DMS114 treated with DMSO at 0.1 percent for 48 hours (cell line): ENCODE results near the gene INPP5A.

Experiments used
- DNase-seq: peaks from one replicate; lab custom pipeline; 2025; ENCODE audit not compliant: unreplicated experiment; lab: John Stamatoyannopoulos, UW

The INPP5A gene

DNA sequence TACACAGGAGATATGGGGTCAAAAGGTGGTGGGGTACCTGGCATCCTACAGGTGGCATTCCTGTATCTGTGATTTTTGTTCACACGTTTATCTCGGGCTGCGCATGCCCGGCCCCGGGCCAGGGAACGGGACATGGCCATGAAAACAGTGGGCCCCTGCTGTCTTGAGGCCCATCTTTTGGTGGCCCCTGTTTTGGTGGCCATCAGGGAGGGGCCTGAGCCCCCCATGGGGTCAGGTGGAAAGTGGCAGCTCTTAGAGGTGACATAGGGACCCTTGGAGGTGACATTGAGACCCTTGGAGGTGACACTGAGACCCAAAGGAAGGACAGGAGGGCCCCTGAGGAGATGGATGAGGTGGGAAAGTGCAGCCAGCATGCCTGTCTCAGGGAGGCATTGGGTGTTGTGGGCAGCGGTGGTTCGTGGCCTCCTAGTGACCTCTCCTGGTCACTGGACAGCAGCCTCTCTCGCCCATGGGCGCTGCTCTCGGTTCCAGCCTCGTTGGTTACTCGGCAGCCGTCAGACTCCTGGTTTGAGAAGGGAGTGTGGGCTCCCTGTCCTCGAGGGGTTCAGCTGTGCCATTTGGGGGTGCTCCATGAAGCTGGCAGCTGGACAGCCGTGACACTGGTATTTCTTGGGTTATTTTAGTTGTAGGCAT is 39.9 kb downstream of the INPP5A start:
- DNase-seq, result no peak

DNA sequence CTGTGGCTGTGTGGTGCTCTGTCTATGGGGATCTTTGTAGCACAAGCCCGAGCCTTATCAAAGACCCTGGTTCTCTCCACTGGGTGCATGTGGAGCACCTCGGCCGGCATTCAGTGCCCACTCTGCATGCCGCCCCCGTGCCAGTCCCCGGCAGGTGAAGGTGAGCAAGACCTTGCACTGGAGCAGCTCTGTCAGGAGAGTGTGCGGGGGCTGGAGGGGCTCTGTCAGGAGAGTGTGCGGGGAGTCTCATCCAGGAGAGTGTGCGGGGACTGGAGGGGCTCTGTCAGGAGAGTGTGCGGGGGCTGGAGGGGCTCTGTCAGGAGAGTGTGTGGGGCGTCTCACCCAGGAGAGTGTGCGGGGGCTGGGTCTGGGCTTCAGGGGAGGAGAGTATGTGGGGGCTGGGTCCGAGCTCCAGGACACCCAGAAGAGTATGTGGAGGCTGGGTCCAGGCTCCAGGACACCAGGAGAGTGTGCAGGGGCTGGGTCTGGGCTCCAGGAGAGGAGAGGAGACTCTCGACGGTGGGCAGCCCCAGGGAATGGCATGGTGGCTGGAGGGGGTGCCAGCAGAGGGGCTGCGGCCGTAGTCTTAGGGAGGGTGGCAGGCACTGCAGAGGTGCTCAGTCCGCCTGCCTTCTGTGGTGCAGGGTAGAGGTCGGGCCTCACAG is 40.8 kb downstream of the INPP5A start:
- no peak for DNase-seq

DNA sequence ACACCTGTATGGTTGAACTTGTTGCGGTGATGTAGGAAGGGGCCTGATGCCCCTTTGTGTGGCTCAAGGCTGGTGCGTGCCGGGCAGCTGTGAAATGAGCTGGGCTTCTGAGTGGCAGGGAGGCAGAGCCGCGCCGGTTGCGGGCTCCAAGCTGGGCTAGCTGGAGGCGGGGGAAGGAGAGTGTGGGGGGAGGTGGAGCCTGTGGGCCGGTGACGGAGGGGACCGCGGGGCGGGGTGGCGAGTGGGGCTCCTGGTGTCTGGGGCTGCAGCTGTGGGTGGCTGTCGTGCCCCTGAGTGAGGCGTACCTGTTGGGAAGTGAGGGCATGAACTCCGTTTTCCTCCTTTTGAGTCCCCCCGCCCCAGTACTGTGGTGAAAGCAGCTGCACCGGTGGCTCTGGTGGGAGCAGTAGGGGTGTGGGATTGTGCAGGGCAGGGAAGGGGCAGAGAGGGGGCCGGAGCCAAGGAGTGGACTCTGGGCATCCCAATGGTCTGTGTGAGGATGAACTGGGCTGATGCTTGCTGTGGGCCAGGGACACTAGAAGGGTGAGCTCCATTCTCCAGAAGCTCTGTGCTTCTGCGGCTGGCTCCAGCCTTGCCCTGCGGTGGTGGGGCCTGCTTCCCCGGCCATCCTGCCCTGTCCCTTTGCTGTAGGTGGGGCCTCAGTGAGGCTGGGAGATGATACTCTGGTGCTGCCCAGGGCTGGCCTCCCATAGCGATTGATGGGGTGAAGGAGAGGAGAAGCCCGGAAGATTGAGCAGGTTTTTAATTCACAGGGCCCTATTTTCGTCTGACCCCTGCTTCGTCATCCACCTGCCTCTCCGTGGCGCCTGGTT is 41.7 kb downstream of the INPP5A start:
- no peak for DNase-seq

DNA sequence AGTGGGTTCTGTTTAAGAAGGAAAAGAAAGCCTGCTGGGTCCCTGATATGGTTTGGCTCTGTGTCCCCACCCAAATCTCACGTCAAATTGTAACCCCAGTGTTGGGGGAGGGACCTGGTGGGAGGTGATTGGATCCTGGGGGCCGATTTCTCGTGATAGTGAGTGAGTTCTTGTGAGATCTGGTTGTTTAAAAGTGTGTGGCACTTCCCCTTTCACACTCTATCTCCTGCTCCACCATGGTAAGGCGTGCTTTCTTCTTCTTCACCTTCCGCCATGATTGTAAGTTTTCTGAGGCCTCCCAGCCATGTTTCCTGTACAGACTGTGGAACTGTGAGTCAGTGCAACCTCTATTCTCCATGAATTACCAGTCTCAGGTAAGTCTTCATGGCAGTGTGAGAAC is 42.6 kb downstream of the INPP5A start:
- DNase-seq, result no peak

DNA sequence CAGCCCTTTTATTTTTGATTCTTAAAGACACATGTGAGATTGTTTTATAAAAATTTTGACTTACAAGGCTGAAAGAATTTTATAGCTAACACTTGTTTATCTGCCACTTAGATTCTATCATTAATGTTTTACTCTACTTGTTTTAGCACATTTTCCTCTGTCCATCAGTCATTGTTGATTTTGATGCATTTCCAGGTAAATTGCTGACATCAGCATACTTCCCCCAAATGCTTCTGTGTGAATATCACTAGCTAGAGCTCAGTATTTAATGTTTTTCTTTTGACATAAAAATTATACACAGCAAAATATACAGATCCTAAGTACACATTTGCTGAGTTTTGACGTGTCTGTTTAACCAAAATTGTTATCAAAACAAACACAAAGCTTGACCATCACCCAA is 43.0 kb downstream of the INPP5A start:
- no peak for DNase-seq

DNA sequence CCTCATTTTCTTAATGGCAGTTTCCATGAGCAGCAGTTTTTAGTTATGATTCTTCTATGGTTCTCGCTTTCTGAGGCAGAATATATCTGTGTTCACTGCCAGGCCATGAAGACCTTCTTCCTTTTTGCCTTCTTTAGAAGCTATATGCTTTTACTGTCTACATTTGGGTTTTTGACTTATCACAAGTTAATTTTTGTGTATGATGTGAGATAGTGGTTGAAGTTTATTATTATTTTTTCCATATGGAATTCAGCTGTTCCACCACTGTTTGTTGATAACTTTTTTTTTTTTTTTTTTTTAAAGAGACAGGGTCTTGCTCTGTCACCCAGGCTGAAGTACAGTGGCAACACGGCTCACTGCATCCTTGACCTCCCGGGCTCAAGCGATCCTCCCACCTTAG is 44.5 kb downstream of the INPP5A start:
- DNase-seq, result no peak

DNA sequence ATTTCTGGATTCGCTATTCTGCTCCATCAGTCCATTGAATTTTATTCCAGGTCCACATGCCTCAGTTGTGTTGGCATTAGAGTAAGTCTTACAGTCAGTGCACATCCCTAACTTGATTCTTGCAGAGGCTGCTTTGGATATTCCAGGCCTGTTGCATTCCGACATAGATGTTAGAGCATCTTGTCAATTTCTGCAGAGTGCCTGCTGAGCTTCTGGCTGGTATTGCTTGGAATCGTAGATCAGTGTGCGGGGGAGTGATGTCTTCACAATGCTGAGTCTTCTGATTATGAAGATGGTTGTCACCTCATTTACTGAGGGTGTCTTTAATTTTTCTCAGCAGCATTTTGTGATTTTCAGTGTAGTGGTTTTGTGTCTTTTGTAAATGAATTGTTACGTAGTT is 45.2 kb downstream of the INPP5A start:
- DNase-seq, result no peak

DNA sequence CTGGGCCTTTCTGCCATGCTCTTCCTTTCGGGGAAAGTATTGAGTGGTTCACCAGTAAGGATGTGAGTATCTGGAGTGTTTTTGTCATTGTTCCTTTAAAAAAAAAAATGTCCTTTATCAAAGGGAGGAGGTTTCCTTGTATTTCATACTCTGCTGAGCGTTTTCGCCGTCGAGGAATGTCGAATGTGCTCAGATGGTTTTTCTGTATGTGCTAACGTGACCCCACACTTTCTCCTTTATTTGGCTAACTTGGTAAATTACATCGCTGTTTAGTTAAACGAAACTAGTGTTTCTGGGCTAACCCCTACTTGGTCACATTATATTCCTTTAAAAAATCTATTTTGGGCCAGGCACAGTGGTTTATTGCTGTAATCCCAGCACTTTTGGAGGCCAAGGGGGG is 45.9 kb downstream of the INPP5A start:
- no peak for DNase-seq

DNA sequence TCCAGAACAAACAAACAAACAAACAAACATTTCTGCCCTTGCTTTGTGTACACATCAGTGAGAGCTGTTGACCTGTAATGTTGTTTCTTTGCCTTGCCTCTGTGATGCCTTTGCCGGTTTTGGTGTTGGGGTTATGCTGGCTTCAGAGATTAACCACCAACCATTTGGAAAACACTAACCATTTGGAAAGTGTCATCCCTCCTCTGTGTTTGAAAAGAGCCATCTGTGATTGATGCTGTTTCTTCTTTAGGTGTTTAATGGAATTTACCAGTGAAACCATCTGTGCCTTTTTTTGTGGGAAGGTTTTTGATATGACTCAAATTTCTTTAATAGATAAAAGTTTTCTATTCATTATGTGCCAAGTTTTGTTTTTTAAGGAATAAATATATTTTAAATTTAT is 46.5 kb downstream of the INPP5A start:
- DNase-seq, result no peak

DNA sequence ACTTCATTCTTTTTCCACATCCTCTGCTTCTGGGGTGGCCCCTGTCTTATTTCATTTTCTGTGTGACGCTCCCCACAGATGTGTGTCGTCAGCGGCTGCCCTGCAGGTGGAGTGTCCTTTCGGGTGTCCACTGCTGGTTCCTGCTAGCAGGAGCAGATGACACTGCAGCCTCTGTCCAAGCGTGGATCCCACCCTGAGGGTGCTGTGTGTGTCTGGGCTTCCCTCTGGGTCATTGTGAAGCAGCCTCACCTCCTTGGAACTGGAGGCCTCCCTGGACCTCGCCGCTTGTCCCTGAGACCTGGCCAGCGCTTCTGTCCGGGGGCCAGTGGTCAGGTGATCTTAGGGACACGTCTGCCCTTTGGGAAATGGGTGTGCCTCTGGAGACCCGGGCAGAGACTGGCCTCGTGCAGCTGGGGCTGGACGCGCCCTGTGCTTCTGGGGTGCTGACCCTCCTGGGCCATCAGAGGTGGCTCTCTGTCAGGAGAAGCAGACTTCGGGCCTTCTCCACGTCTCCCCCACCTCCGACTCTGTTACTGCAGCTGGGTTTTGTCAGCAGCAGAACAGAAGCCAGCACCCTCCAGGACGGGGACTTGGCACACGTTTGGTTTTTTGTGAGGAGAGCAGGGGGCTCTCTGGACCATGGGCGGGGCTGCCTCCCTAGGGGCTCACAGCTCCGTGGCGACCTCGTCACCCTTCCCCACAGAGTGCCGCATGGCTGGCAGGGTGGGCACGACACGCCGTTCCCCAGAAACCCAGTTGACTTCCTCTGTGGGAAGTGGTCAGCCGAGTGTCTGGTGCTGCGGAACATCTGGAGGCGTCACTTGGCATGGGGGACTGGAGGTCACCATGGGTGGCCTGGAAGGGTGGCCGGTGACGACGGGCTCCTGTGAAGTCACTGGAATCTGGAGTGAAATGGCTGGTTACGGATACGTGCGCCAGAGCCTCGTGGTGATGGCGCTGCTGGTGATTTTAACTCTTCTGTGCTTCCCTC is 48.4 kb downstream of the INPP5A start:
- DNase-seq, result no peak

DNA sequence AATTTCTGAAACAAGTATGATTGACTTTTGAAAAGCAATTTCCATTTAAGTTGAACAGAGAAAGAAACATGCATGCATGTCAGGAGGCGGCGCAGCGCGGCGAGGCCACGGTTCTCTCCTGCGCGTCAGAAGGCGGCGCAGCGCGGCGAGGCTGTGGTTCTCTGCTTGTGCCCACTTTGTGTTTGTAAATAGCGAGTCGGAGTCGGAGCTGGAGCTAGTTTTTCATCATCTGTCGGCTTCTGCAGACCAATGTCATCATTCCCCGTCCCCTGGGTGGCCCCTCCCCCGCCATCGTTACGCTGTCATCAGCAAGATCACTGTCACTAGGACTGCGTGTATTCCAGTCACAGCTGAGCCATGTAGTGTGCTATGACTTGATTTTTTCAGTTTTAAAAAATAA is 49.2 kb downstream of the INPP5A start:
- DNase-seq, result no peak

DNA sequence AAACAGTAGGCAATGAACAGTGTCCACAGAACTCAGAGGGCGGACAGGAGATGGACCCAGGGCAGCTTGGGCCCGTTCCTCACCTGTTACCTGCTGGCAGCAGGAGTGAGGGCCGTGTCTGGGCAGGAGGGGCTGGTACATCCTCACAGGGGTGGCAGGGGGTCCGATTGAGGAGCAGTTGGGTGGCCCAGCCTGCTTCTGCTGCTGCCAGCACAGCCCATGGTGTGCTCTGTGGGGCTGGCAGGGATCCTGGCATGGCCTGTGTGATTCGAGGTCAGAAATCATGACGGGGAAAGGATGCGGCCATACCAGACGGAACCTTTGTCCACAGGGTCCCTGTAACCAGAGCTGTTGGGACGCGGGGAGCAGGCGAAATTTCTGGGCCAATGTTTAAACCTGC is 49.6 kb downstream of the INPP5A start:
- DNase-seq, result no peak

DNA sequence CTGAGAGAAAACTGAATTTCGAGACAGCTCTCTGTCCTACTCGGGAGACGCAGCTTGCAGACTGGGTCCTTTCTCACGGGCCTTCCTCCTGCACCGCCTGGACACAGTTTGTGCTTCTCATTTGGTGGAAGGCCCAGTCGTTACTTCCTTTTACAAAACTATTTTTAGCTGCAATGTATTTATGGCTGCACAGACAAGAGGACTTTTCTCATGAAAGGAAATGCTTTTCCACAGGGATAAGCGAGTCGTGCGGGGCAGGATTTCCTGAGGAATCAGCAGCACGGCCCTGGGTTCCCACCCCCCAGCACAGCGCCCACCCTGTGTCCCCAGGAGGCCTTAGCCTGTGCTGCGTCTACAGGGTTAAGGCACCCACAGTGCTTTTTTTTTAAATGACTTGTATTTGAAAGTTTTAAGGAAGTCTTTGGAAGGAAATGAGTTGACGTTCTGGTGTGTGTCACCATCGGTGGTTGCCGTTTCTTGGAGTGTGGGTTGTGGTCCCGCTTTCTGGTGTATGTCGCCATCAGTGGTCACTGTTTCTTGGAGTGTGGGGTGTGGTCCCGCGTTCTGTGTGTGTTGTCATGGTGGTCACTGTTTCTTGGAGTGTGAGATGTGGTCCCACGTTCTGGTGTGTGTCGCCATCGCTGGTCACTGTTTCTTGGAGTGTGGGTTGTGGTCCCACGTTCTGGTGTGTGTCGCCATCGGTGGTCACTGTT is 50.9 kb downstream of the INPP5A start:
- no peak for DNase-seq

DNA sequence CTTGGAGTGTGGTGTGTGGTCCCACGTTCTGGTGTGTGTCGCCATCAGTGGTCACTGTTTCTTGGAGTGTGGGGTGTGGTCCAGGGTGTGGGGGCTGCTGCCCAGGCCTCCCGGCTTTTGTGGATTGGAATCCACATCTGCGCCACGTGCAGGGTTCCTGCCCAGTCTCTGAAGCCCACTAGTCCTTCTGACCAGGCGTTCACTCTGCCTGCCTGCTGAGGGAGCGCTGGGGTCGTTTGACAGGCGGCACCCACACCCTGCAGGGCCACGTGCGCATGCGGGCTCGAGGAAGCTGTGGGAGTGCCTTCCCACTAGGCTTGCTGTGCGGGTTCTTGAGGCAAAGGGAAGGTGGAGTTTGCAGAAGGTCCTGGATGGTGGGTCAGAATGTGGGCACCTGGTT is 51.4 kb downstream of the INPP5A start:
- no peak for DNase-seq

DNA sequence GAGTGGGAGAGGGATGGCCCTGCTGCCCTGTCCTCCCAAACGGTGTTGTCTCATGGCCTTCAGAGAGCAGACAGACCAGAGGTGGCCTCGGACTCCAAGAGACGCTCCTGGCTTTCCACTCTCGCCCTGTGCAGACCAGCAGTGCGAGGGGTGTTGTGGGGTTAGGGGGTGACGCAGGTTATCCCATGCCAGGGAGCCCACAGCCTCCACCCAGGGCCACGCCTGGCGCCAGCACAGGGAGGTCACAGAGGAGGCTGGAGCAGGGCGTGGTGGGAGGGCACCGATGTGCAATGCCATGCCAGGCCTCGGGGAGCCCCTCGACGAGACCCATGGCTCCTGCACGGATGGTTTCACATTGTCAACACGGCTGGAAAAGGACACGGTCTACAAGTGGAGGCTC is 52.1 kb downstream of the INPP5A start:
- no peak for DNase-seq

DNA sequence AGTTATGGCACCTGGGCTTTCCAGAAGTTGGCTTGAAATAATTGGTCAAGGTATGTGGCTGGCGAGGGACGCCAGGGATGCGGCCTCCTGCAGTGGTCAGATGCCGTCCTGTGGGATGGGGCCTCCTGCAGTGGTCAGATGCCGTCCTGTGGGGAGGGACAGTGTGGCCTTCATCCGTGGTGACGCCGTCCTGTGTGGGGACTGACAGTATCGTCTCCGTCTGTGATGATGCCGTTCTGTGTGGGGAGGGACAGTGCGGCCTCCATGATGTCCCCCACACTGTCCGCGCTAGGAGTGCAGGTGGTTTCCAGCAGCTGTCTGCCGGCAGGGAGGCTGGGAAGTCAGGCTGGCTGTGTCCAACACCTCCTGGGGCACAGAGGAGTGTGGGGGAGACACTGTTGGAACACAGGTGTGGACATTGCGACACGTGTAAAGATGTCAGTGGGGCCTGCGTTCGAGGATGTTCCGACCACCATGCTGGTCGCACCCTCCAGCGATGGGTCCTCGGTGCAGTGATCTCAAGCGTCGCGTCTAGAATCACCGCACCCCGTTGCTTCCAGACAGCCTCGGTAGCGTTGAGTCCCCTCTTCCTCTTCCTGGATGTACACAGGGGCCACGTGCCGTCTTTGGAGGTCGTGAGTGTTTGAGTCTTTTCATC is 52.6 kb downstream of the INPP5A start:
- no peak for DNase-seq

DNA sequence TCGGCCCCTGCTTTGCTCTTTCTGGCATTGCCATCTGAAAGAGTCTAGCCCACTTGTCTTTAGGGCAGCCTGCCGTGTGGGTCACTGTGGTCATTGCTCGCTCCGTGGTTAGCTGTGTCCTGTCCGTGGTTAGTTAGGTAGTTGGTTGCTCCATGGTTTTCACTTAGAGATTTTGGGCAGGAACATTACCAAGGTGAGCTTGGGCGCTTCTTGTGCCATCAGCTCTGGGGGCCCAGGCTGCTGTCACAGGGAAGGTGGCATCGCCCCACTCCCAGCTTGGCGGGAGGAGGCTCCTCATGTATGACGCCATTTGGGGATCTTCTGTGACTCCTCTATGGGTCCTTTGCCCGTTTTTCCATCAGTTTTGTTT is 53.1 kb downstream of the INPP5A start:
- DNase-seq, result no peak

DNA sequence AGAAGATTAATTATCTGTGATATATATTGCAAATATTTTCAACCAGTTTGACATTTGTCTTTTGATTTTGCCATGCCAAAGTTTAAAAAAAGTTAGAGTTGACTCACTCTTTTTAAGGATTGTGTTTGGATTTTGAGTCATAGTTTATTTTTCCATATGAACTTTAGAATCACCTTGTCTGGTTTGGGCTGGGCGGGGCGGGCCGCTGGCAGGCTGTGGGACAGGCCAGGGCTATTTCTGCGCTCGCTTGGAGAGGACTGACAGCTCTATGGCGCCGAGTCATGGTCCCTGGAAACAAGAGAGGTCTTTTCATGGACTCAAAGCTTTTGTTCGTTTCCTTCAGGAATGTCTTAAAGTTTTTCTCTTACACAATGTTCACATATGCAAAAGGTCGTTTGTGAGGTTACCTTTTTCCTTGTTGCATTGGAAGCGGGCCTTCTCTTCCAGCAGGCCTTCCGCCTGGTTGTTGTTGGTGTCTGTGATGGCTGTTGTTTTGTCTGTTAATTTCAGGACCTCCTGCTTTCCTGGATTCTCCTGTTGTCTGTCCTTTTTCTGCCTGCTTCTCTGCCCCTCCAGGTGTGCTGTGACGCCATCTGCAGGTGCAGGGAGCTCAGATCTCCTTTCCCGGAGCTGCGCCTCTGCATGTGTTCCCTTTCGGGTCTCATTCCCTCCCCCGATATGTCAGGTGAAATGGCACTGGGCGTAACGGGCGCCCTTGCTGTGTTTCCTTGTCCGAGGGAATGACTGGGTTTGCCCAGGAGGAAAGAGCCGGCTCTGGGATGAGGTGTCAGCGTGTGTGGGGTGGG is 53.8 kb downstream of the INPP5A start:
- no peak for DNase-seq

DNA sequence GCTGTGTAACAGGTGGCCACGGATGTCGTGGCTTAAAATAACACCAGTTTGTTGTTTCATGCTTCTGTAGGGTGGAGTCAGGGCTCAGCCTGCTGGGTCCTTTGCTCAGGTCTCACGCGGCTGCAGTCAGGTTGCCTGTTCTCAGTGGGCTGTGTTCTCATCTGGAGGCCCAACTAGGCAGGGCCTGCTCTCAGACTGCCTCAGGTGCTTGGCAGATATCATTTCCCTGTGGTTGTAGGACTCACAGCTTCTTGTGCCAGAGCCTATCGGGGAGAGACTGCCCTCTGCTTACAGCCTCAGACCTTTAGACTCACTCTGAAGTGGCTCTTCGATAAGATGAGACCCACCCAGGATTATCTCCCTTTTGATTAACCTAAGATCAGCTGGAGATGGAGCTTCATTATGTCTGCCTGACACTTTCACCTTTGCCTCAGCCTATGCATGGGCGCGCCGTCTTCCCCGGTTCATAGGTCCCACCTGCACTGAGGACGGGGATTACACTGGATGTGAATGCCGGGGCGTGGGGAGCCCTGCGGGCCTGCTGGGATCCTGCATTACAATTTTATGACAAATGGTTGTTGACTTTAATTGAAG is 55.3 kb downstream of the INPP5A start:
- no peak for DNase-seq
